Parathyroid adenoma (tissue), 2 donors: Measurements from ENCODE around the gene DCST1.

Experiments
- H2AFZ ChIP-seq: fragments of 300-600 bp; sonication (generic); one replicate; pipeline ENCODE4 v1.7.0; 2017; ENCODE audit warnings: antibody characterized with exemption, mild to moderate bottlenecking
- H3K27ac ChIP-seq: fragments of 300-600 bp; sonication (generic); one replicate; pipeline ENCODE4 v1.7.0; 2017
- H3K27me3 ChIP-seq: fragments of 300-600 bp; sonication (generic); one replicate; pipeline ENCODE4 v1.7.0; 2017; ENCODE audit warnings: low read length; ENCODE audit not compliant: control insufficient read depth, insufficient read depth
- H3K36me3 ChIP-seq: fragments of 300-600 bp; sonication (generic); one replicate; pipeline ENCODE4 v1.7.0; 2017; ENCODE audit warnings: low read length; ENCODE audit not compliant: control insufficient read depth, insufficient read depth
- H3K4me1 ChIP-seq: fragments of 300-600 bp; sonication (generic); one replicate; pipeline ENCODE4 v1.7.0; 2017; ENCODE audit warnings: control low read depth
- H3K4me2 ChIP-seq: fragments of 300-600 bp; sonication (generic); one replicate; pipeline ENCODE4 v1.7.0; 2017; ENCODE audit warnings: low read length
- H3K4me3 ChIP-seq: fragments of 300-600 bp; sonication (generic); one replicate; pipeline ENCODE4 v1.7.0; 2017; ENCODE audit warnings: low read depth, low read length
- H3K79me2 ChIP-seq: fragments of 300-600 bp; sonication (generic); one replicate; pipeline ENCODE4 v1.7.0; 2017; ENCODE audit warnings: control low read depth
- H3K9ac ChIP-seq: fragments of 300-600 bp; sonication (generic); one replicate; pipeline ENCODE4 v1.7.0; 2017; ENCODE audit warnings: mild to moderate bottlenecking
- H3K9me3 ChIP-seq: fragments of 300-600 bp; sonication (generic); one replicate; pipeline ENCODE4 v1.7.0; 2017; ENCODE audit warnings: low read length; ENCODE audit not compliant: control insufficient read depth
- CTCF ChIP-seq: fragments of 300-600 bp; sonication (generic); IDR thresholded peaks from one replicate; pipeline ENCODE4 v1.7.0; 2017; ENCODE audit warnings: antibody characterized with exemption, mild to moderate bottlenecking
- donor health status: primary hyperparathyroidism.

Gene DCST1

GRCh38 chr1:154990276-154990675 lies 43.3 kb upstream of the DCST1 start:
- H3K4me3 ChIP-seq: no peak overlapping the region
- H3K36me3 ChIP-seq: no peaks in the 10 kb centered on the region
- H3K9me3 ChIP-seq: no peaks in the 10 kb centered on the region
- H3K27ac ChIP-seq: no peak overlapping the region
- no peaks in the 10 kb centered on the region for H3K4me1 ChIP-seq
- H3K4me2 ChIP-seq: no peak overlapping the region
- H2AFZ ChIP-seq: no peak overlapping the region
- H3K9ac ChIP-seq: no peak overlapping the region
- H3K27me3 ChIP-seq: no peaks in the 10 kb centered on the region
- no peak for TF ChIP-seq CTCF
- H3K79me2 ChIP-seq: no peaks in the 10 kb centered on the region

- H3K27ac ChIP-seq: no peak overlapping the region
- H3K4me3 ChIP-seq: no peak overlapping the region
- no peaks in the 10 kb centered on the region for H3K36me3 ChIP-seq
- peak; percentile 14 for TF ChIP-seq CTCF
- H3K9me3 ChIP-seq: no peaks in the 10 kb centered on the region
- H3K9ac ChIP-seq: no peak overlapping the region
- H3K27me3 ChIP-seq: no peaks in the 10 kb centered on the region
- no peaks in the 10 kb centered on the region for H3K79me2 ChIP-seq
- no peak overlapping the region for H3K4me2 ChIP-seq
- no peak overlapping the region for H2AFZ ChIP-seq
- no peaks in the 10 kb centered on the region for H3K4me1 ChIP-seq
These were observed 40.7 kb upstream of the DCST1 start for GRCh38 chr1:154992721-154993571.

GRCh38 chr1:154993572-154994268 lies 39.9 kb upstream of the DCST1 start, which contains the start of gene LENEP:
LENEP (plus strand) TSS chr1:154993586; CDS start chr1:154993608, 22 bp downstream.
- no peak within 1 kb of the TSS for H3K4me2 ChIP-seq
- TF ChIP-seq CTCF: no peak
- H3K4me1 ChIP-seq: no peaks in the 10 kb centered on the region
- H3K36me3 ChIP-seq: no peaks in the 10 kb centered on the region
- no peaks in the 10 kb centered on the region for H3K9me3 ChIP-seq
- no peaks in the 10 kb centered on the region for H3K27me3 ChIP-seq
- no peak within 1 kb of the TSS for H2AFZ ChIP-seq
- H3K9ac ChIP-seq: no peak within 1 kb of the TSS
- no peak within 1 kb of the TSS for H3K4me3 ChIP-seq
- no peak within 1 kb of the TSS for H3K27ac ChIP-seq
- no peaks in the 10 kb centered on the region for H3K79me2 ChIP-seq

- H3K27ac ChIP-seq: no peak overlapping the region
- no peak overlapping the region for H3K4me2 ChIP-seq
- H3K79me2 ChIP-seq: no peaks in the 10 kb centered on the region
- H3K9me3 ChIP-seq: no peaks in the 10 kb centered on the region
- no peak overlapping the region for H3K9ac ChIP-seq
- H3K4me1 ChIP-seq: no peaks in the 10 kb centered on the region
- no peak overlapping the region for H2AFZ ChIP-seq
- TF ChIP-seq CTCF: no peak
- no peaks in the 10 kb centered on the region for H3K36me3 ChIP-seq
- no peak overlapping the region for H3K4me3 ChIP-seq
- H3K27me3 ChIP-seq: no peaks in the 10 kb centered on the region
These were observed 39.4 kb upstream of the DCST1 start for GRCh38 chr1:154994269-154994587.
